ENCODE results near the gene ADAM30.

Gene ADAM30

DNA sequence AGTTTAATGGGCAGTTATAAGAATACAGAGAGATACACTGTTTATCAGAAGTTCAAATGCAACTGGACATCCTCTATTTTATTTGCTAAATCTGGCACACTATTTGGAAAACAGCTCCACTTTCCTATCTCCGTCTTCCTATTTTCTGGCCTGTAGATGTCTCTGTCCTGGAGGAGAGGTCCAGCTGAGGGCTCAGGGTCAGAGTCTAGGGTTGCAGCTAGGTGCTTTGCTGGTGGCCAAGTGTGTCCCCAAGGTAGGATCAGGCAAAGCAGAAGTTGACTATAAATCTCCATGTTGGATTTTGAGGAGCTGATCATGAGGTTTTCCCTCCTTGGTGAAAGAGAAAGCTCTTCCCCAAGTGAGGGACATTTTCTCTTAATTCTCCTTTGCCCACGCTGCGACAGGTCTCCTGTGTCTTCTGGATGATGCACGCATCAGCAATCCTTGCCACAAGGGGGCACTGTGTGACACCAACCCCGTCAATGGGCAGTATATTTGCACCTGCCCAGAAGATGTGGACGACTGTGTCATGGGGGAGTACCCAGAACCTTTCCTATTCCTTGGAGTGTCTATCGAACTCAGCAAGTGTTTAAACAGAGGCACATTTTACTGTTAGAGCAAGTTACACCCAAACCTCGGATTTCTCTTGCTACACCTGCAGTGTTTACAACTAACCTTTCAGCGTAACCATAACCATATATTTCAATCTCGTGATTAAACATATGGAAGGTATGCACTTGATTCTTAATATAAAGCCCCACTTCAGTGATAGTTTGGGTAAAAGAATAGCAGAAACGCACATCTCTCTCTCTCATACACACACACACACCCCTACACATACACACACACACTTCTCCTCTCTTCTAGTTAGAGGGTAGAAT, 10.2 kb downstream of the ADAM30 start:
- TF ChIP-seq, protein P1, sequence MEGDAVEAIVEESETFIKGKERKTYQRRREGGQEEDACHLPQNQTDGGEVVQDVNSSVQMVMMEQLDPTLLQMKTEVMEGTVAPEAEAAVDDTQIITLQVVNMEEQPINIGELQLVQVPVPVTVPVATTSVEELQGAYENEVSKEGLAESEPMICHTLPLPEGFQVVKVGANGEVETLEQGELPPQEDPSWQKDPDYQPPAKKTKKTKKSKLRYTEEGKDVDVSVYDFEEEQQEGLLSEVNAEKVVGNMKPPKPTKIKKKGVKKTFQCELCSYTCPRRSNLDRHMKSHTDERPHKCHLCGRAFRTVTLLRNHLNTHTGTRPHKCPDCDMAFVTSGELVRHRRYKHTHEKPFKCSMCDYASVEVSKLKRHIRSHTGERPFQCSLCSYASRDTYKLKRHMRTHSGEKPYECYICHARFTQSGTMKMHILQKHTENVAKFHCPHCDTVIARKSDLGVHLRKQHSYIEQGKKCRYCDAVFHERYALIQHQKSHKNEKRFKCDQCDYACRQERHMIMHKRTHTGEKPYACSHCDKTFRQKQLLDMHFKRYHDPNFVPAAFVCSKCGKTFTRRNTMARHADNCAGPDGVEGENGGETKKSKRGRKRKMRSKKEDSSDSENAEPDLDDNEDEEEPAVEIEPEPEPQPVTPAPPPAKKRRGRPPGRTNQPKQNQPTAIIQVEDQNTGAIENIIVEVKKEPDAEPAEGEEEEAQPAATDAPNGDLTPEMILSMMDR (IDR thresholded peaks at IDR 0.05; ENCODE audit: low read depth, low read length) = peak; percentile 73
- no peak for DNase-seq (ENCODE audit: extremely low read depth, low read depth)

DNA sequence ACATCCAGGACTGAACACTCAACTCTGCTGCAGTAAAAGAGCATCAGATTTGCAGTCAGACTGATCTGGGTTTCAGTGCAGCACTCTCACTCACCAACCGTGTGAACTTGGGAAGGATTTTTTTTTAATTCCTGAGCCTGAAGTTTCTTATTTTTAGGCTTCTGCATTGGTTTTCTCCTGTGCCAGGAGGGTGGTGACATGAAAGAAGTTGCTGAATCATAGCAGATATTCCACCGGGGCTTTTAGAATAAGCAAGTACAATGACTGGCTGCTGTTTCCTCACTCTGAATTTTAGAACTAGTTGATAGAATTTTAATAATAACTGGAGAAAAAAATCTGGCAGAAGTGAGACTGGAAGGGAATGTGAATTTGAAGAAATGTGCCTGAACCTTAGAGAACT, 11.6 kb downstream of the ADAM30 start:
- TF ChIP-seq, protein P1 (IDR thresholded peaks at IDR 0.05; ENCODE audit: low read depth, low read length) = no peak
- DNase-seq (ENCODE audit: extremely low read depth, low read depth) = no peak

GRCh38 chr1:119883826-119884225, 12.5 kb downstream of the ADAM30 start:
- DNase-seq (ENCODE audit: extremely low read depth, low read depth) = no peak
- TF ChIP-seq, protein P1 (IDR thresholded peaks at IDR 0.05; ENCODE audit: low read depth, low read length) = no peak

GRCh38 chr1:119882132-119883049, 13.9 kb downstream of the ADAM30 start:
- TF ChIP-seq, protein P1 (IDR thresholded peaks at IDR 0.05; ENCODE audit: low read depth, low read length) = no peak
- no peak for DNase-seq (ENCODE audit: extremely low read depth, low read depth)

DNA sequence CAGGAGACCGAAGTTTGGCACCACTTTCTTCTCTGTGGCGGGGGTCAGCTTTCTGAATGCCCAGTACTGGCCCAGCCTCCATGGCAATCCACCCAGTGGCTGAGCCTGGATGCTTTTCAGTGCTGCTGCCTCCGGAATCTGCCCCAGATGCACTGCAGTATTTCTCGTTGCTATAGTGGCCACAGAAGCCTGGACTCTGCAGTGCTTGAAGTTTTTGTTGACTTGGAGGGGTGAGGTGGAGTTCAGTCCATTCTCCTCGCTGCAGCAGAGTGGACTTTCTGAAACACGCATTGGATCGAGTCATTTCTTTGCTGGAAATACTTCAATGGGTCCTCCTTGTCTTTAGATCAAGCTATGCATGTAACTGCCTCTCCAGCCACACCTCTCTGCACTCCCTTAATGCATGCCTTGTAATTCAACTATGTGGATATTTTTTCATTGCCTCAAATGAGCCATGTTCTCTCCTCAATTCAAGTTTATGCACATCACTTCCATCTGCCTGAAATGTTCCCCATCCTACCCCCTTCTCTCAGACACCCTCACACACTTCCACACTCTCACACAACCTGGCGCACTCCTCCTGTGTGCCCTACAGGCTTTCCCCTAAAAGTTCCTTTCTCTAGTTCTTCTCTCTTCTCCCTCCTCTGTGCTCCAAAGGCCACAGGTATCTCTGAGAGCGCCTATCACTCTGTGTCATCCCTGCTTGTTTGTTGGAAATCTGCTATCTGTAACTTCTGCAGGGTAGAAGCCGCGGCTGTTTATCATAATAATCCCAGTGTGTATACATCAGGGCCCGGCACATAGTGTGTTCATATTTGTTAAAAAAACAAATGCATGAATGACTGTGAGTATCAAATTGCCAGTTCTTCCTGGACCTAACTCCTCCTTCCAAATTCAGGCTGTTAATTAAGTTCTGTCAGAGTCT, 16.5 kb downstream of the ADAM30 start:
- TF ChIP-seq, protein P1 (IDR thresholded peaks at IDR 0.05; ENCODE audit: low read depth, low read length) = no peak
- DNase-seq (ENCODE audit: extremely low read depth, low read depth) = no peak

GRCh38 chr1:119878171-119878570, 18.1 kb downstream of the ADAM30 start:
- DNase-seq (ENCODE audit: extremely low read depth, low read depth) = no peak

More at GRCh38 chr1:119878171-119878570, 18.1 kb downstream of the ADAM30 start:
- TF ChIP-seq, protein P1 (IDR thresholded peaks at IDR 0.05; ENCODE audit: low read depth, low read length) = no peak
